NCI-H2029 (cell line): ENCODE data around the gene MTMR10.

ENCODE experiments used
- DNase-seq: peaks from one replicate; lab custom pipeline; 2025; lab: John Stamatoyannopoulos, UW

Gene MTMR10

GRCh38 chr15:30919877-30920550, 71.4 kb downstream of the MTMR10 start:
- no peak for DNase-seq

- DNase-seq = no peak
These were observed 73.1 kb downstream of the MTMR10 start for GRCh38 chr15:30918366-30918765.

- no peak for DNase-seq
These were observed 73.8 kb downstream of the MTMR10 start for GRCh38 chr15:30917675-30918074.

GRCh38 chr15:30917013-30917412, 74.4 kb downstream of the MTMR10 start:
- no peak for DNase-seq

- DNase-seq = no peak
These were observed 77.7 kb downstream of the MTMR10 start for GRCh38 chr15:30913761-30914160.

- DNase-seq = no peak
These were observed 85.1 kb downstream of the MTMR10 start for GRCh38 chr15:30906366-30906765.

- DNase-seq = no peak
These were observed 85.6 kb downstream of the MTMR10 start for GRCh38 chr15:30905821-30906220.

- DNase-seq = no peak
These were observed 86.6 kb downstream of the MTMR10 start for GRCh38 chr15:30904812-30905211.

GRCh38 chr15:30903497-30904187, 87.8 kb downstream of the MTMR10 start, which contains the start of gene FAN1:
FAN1 (plus strand) TSS chr15:30903915; CDS start chr15:30904664, 749 bp downstream.
- DNase-seq = peak; percentile 69

GRCh38 chr15:30901889-30902288, 89.5 kb downstream of the MTMR10 start:
- no peak for DNase-seq

- DNase-seq = no peak
These were observed 95.2 kb downstream of the MTMR10 start for GRCh38 chr15:30896211-30896606.

- no peak for DNase-seq
These were observed 95.8 kb downstream of the MTMR10 start for GRCh38 chr15:30895461-30896210.

GRCh38 chr15:30889196-30889595, 102.2 kb downstream of the MTMR10 start:
- DNase-seq = no peak
